AML-193 (cell line): ENCODE data around the gene OPCML.

ENCODE experiments used
- DNase-seq, 2 experiments: peaks; one replicate each; lab custom pipeline; 2025; lab: John Stamatoyannopoulos, UW

The OPCML gene

GRCh38 chr11:133503236-133503635, 29.1 kb downstream of the OPCML start:
- DNase-seq = no peak

GRCh38 chr11:133501643-133502539, 30.4 kb downstream of the OPCML start:
- no peak for DNase-seq

GRCh38 chr11:133500936-133501335, 31.4 kb downstream of the OPCML start:
- DNase-seq = no peak

GRCh38 chr11:133500435-133500834, 31.9 kb downstream of the OPCML start:
- no peak for DNase-seq

GRCh38 chr11:133498969-133499368, 33.3 kb downstream of the OPCML start:
- no peak for DNase-seq

GRCh38 chr11:133497477-133498140, 34.7 kb downstream of the OPCML start:
- DNase-seq = no peak

- DNase-seq = no peak
These were observed 39.4 kb downstream of the OPCML start for GRCh38 chr11:133492895-133493294.

- no peak for DNase-seq
These were observed 40.5 kb downstream of the OPCML start for GRCh38 chr11:133491680-133492383.

GRCh38 chr11:133480722-133481121, 51.6 kb downstream of the OPCML start:
- DNase-seq = no peak

- DNase-seq = no peak
These were observed 53.1 kb downstream of the OPCML start for GRCh38 chr11:133479209-133479608.

GRCh38 chr11:133477251-133477625, 55.1 kb downstream of the OPCML start:
- no peak for DNase-seq

- DNase-seq = no peak
These were observed 55.6 kb downstream of the OPCML start for GRCh38 chr11:133476570-133477250.

GRCh38 chr11:133474461-133474860, 57.8 kb downstream of the OPCML start:
- DNase-seq = no peak

- DNase-seq = no peak
These were observed 64.6 kb downstream of the OPCML start for GRCh38 chr11:133467686-133468085.

- DNase-seq = no peak
These were observed 89.0 kb downstream of the OPCML start for GRCh38 chr11:133443206-133443747.

GRCh38 chr11:133441964-133442660, 90.2 kb downstream of the OPCML start:
- DNase-seq = no peak

- DNase-seq = no peak
These were observed 106.3 kb downstream of the OPCML start for GRCh38 chr11:133425992-133426391.

GRCh38 chr11:133425245-133425644, 107.1 kb downstream of the OPCML start:
- DNase-seq = no peak

GRCh38 chr11:133418218-133418617, 114.1 kb downstream of the OPCML start:
- DNase-seq = no peak

GRCh38 chr11:133414506-133414905, 117.8 kb downstream of the OPCML start:
- no peak for DNase-seq

- no peak for DNase-seq
These were observed 118.6 kb downstream of the OPCML start for GRCh38 chr11:133413703-133414102.
